ENCODE measurements around the gene AKAP3.

The AKAP3 gene

DNA sequence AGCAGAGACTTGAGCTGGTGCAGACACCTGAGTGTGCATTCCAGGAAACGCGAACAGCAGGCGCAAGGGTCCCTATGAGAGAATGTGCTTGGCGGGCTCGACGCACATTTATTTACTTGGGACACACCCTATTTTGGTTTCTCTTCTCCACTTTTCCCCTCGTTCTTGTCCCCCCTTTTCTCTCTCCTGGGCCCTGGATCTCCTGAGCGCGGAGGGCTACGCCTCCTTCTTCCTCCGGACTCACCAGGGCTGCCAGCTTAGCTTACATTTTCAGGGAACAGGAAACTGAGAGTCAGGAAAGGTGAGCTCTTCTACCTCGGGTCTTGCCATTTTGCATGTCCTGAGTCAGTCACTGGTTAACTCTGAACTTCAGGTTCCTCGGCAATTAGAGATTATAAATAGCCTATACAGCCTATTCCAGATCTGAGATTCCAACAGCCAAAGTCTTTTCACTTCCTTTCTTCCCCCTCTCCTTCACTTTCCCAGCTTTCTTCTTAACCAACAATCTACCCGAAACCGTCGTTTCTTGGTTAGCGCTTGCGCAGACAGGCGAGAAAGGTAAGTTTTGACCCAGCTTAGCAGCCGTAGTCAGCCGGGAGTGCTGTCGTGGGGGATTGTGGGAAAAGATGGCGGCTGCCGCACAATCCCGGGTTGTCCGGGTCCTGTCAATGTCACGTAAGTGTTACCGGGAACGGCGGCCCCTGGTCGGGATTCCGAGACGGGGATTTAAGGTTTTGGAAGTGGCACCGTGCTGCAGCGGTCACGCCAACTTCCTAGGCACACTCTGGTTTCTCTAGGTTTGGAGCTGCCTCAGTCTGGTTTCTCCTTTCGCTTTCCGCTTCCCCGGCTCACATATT is at the start of gene AKAP3, which contains the start of gene NDUFA9:
AKAP3 (minus strand) TSS at position 551 of the 857 bp plus-strand sequence. CDS start 10,855 bp downstream, outside the sequence.
NDUFA9 (plus strand) TSS at position 614 of the 857 bp plus-strand sequence; CDS start at position 627, 13 bp downstream.
- DNase-seq: peak; percentile 43

DNA sequence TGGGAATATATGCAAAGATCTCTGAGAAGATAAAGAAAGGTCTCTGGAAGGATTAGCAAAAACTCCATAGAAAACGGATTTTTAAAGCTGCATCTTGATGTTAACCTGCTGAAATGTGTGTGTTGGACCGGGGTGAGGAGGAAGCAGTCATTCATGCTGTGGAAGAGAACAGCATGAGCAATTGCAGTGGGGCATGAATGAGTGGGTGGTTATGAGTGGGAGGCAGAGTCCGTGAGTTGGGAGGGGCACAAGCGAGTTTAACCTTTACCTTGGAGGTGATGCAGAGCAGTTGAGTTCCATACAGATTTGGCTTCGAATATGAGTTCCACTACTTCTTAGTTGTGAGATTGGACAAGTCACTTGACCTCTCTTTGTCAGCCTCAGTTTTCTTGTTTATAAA is 41.9 kb upstream of the AKAP3 start:
- no peak for DNase-seq

DNA sequence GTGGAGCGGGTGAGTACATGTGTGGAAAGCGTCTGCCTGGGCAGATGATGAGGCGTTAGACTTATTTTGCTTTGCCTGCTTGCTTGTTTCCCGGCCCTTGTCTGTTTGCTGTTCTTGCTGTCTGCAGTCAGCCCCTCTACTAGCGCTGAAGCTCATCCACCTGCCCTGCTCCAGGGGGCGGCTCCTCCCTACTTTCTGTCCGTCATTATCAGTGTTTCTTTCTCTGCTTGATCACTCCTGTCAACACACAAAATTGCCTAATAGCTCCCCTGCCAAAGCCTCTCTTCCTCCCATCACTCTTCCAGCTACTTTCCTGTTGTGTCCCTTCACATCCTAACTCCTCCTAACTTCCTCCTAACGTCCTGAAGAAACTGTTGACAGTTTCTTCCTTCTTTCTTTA is 36.5 kb upstream of the AKAP3 start:
- no peak for DNase-seq

DNA sequence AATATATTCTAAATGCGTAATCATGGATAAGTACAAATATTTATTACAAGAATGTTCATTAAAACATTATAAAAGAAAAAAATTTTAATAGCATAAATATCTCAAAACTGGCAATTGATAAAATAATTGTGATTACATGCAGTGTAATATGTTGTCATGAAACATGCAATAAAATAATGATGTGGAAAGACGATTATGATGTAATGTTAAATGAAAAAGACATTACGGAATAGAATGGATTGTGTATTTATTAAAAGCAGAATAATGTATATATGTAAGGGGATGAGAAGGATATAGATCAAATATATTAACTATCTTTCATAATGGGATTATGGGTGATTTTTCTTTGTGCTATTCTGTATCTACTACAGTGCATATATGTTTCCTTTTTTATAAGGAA is 32.9 kb upstream of the AKAP3 start:
- no peak for DNase-seq

DNA sequence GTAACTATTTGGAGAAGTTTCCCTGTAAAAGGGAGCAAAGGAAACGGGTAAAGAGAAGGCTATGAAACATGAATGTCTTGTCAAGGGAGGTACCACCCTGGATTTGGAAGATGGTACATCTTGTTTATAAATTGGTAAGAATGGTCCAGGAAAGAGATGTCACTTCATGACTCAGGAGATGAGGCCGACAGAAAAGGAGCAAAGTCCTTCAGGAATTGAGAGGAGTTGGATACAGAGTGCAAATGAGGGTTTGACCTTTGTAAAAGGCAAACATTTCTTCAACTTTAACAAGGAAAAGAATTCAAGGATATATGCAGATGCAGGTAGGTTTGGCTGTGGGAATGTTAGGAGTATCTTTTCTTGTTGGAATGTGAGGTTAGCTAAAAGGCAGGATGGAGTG is 30.9 kb upstream of the AKAP3 start:
- DNase-seq: no peak

DNA sequence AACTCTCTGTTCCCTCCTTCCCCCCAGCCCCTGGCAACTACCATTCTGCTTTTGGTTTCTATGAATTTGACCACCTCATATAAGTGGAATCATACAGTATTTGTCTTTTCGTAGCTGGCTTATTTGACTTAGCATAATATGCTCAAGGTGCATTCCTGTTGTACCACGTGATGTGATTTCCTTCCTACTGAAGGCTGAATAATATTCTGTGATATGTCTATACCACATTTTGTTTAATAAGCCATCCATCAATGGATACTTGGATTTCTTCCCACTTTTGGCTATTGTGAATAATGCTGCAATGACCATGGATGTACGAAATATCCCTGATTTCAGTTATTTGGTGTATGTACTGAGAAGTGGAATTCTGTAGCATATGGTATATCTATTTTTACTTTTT is 16.4 kb upstream of the AKAP3 start:
- no peak for DNase-seq

DNA sequence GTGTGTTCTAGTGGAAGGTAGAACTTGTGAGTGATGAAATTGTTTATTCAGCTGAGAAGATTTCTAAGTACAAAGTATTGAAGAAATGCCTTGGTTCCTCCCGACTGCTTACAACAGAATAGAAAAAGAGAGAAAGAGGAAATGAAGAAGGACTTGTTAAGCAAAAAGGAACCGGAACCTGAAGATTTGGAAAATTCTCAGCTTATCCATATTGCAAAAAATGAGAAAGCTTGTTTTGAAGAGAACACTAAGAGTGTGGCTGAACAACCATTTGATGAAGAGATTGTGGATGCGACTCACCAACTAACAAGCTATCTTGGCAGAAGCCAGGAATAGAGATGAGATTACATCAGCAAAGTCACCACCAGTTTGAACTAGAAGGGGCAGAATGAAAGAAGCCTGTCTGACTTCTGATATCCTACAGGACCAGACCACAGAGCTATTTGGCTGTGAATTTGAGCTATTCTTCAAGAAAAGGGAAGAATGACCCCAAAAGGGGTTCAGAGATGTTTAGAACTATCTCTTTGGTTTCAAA is 15.2 kb upstream of the AKAP3 start:
- DNase-seq: no peak

DNA sequence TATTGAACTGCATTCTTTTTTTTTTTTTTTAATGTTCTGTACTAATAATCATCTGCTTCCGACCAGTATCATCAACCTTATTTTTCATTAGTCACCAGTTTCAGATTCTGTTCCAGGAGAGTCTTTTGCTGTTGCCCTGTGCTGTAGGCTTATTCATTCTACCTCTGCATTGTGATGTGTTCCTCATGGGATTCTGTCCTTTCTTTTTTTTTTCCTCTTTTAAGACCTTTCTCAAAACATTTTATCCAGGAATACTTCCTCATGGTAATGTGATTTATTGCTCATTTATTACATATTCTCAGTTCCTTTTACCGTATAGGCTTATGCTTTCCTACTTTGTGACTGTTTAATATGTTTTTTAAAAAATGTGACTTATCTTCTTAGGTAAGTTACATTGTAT is 4.8 kb upstream of the AKAP3 start:
- no peak for DNase-seq

DNA sequence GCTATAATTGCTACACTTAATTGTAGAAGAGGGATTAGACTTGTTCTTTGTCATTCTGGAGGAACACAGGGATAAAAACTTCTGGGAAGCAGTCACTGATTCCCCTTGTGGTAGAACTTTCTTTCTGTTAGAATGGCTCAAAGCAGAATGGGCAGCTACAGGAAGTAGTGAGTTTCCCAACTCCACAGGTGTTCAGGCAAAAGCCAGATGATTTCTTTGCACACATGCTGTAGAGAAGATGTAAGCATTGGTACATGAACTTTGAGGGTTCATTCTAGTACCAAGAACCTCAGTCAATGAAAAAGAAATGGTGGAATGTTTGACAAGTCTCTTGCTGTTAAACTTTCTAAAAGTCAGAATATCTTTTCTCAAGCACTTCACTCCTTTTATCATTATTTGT is 4.4 kb upstream of the AKAP3 start:
- no peak for DNase-seq

DNA sequence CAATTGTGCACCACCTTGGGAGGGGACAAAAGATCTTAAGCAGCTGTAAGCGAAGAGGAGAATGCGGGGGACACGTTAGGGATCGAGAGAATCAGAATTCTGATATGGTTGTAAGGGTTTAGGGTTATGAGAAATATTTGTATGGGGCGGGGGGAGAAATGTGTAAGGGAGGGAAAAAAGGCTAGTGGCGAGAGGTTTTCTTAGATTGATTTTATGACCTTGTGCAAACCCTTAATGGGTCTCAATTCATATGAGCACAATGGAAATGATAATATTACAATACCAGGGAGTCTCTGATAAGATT is 459 bp upstream of the AKAP3 start:
- DNase-seq: no peak

DNA sequence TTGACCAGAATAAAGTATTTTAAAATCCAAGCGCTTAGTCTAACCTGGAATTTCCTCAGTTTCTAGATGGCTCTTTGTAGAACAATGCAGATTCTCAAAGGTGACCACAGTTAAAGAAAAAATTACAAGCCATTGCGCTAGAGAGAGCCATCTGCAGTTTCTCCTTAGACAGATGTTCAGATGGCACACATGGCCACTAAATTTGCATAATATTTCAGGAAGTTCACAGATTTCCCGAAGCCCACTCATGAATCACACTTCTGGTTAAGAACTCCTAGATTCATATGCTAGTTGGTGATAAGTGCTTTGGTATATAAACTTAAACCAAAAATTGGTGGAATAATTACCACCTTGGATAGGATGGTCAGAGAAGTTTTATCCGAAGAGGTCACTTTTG is 749 bp downstream of the AKAP3 start:
- DNase-seq: no peak

DNA sequence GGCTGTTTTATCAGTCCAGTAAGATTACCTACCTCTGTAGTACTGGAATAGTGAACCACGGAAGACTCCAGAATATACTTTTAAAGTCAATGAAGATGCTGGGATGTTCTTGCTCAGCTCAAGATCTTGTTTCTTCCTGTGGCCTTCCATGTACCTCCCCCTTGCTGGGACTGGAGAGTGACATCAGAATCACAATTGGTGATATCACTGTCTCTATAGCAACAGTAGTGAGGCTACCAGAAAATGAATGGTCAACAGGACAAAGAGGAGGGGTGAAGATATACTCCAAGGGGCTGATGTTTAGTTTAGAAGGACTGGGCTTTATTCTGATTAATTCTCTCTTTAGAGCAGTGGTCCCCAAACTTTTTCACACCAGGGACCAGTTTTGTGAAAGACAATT is 3.8 kb downstream of the AKAP3 start:
- DNase-seq: no peak

DNA sequence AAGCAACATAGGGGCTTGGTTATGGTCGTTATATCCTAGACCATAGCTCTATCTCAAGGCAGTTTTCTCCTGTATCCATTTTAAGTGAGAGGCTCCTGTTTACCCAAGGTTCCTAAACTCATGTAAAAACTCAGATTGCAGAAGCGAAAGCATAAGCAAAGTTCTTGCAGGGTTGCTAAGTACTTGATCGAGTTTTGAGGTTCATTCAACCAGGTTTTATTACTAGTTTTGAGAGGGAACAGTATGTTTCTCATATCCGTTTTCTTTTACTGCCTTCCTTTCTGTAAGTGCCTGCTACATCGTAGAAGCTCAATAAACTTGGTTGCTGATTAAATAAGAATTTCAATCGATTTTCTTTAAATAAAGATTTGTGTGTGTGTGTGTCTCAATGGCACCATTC is 5.1 kb downstream of the AKAP3 start:
- DNase-seq: no peak

DNA sequence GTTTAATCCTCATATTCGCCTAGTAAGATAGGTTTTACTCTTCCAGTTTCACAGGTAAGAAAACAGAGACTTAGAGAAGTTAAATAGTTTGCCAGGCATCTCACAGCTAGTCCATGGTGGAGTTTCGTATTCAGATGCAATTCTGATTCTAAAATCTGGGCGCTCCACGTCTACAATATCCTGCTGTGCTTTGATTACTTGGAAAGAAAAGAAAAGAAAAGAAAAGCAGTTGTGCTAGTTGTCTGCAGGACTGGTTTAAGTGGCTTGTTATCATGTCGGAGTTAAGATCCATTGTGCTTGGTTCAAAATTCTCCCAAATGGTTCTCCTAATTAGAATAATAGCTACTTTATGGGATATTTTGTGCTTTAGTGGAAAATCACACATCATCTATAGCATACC is 18.6 kb downstream of the AKAP3 start:
- DNase-seq: no peak

DNA sequence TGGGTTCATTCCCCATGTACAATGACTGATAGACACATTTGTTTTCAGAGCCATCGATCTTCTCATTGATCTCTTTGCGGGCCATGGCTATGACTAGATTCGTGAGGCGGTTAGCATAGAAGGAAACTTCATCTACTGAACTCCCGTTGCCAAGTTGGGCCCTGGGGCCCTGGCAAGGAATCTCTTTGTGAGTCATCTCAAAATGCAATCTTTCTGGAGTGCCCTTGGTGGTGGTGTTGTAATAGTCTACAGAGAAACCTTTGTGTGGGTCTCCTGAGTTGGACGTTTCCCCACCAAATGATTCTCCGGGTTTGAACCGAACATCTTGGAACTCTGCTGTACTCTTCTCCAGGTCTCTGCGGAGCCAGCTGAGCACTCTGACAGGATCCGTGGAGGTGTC is 20.4 kb downstream of the AKAP3 start:
- no peak for DNase-seq

DNA sequence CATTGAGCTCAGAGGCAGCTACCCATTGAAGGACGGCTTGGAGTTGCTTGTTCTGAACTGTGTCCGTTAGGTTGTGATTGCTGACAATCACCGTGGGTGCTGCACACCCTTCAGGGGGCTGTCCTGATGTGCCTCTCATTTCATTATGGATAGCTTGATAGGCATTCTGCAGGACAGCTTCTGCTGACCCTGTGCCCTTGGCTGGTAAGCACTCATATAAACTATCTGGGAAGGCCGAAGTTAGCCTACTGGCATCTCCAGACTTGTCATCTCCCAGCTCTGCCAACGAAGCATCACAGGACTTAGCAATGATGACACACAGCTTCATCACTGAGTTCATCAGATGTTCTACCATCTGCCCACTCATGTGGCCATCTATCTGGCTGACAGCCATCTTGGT is 22.3 kb downstream of the AKAP3 start:
- DNase-seq: no peak

DNA sequence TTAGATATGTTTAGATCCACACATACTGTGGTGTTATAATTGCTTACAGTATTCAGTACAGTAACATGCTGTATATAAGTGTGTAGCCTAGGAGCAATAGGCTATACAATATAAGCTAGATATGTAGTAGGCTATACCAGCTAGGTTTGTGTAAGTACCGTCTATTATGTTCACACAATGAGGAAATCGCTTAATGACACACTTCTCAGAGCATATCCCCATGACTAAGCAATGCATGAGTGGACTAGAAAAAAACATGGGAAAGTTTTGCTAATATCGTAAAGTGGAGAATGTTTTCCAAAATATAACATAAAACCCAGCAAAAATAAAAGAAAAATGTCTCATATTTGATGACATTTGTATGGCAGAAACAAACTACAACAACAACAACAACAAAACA is 27.3 kb downstream of the AKAP3 start:
- DNase-seq: no peak

DNA sequence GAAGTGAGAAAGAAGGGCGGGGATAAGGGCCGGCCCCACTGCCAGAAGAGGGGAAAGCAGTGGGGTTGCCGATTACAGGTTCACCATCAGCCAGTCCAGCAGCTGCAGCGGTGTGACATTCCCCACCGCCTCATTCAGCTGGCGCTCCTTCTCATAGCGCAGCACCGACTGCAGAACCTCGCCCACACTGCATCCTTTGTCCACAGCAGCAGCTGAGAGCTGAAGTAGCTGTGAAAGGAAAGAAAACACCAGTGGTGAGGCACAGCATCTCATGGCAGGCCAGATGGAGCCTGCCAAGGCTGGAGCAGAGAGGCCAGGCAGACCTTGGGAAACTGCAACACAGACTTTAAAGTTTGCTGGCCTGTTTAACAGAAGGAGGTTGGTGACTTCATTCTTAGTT is 33.2 kb downstream of the AKAP3 start:
- DNase-seq: no peak

DNA sequence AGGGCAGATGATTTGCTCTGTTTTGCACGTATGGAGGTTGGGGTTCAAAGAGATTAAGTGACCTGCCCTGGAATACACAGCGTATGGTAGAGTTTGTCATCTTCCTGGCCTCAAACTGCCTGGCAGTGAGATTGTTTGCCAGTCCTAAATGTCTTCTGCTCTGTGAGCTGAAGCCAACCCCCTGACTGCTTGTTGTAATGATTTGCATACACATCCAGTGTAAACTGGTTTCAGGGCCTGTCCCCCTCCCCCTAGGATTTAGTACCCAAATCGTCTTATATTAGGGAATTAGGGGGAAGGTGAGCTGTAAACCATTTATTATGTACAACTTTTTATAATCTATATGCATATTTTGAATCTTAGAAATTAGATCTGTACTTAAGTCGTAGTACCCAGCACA is 38.4 kb downstream of the AKAP3 start:
- DNase-seq: no peak

DNA sequence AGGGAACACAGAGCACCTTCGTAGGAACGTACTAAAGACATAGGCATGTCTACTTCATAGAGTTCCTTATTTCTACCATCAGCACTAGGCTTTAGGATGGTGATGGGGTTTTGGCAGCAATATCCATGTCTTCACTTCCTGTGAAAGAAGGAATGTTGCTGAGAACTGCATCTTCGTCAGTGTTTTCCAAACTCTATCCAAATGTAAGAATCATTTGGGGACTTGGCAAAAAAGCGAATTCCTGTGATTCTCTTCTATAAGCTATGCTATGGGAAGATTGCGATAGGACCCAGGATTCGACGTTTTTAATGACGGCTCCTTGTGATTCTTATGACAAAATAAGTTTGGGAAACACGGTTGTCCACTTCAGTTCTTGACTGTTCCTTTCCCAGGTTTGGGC is 39.8 kb downstream of the AKAP3 start:
- no peak for DNase-seq

DNA sequence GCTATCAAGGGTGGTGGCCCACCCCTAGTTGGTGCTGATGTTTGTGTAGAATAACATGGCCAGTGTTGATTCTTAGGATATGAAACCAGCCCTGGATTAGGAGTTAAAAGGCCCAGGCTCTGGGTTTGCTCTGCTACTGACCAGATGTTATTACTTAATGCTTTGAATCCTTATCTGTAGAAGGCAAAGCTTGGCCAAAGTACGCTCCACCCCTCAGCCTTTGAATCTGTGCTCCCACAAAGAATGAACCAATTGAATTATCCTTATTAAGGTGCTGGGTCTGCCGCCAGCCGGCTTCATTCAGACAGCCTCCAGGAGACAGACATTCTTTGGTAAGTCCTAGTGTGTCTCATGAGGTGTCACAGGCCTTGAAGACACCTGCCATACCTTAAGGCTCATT is 41.8 kb downstream of the AKAP3 start:
- no peak for DNase-seq

DNA sequence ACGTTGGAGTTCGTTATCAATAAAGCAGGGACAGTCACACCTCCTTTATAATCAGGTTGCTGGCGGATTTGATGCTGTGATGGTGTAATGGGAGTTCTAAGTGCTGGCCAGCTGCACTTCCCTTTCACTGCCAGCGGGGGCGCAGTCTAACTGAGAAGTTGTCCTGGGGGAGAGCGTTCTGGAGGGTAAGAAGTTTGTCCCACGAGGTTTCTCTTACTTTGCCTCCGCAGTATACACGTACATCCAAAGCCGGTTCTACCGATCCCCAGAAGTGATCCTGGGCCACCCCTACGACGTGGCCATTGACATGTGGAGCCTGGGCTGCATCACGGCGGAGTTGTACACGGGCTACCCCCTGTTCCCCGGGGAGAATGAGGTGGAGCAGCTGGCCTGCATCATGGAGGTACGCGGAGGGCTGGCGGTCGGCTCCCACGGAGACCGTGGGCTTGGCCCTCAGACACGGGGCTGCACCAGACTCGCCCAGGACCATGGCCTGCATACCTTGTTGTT is 44.1 kb downstream of the AKAP3 start:
- no peak for DNase-seq

DNA sequence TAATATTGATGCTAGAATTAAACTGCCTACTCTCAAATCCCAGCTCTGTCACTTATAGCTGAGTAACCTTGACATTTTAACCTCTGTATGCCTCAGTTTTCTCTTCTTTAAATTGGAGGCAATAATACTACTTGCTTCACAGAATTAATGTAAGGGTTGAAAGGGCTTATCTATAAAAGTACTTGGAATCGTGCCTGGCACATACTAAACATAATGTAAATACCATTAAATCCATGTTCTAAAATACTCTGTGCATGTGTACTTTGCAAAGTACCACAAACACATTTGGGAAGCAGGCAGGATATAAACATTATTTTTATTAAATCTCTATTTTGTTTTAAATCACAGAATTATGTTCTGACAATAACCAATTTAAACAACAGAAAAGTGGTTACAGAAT is 44.9 kb downstream of the AKAP3 start:
- DNase-seq: no peak

DNA sequence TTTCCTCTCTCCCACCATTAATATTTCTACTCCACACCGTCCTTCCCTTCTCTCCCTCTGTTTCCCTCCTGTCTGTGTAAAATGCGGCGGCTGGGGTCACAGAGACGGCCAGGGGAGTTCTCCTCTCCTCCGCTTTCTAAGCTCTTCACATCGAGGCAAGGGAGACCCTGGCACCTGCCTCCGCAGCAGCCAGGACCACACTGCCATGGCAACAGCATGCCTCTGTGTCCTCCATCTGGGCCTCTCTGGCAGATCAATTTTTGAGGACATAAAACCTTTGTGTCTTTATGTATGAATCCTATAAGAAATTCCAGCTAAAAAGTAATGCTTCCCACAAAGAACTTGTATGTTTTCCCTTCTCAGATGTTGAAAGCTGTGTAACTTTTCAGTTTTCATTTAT is 45.4 kb downstream of the AKAP3 start:
- DNase-seq: no peak

DNA sequence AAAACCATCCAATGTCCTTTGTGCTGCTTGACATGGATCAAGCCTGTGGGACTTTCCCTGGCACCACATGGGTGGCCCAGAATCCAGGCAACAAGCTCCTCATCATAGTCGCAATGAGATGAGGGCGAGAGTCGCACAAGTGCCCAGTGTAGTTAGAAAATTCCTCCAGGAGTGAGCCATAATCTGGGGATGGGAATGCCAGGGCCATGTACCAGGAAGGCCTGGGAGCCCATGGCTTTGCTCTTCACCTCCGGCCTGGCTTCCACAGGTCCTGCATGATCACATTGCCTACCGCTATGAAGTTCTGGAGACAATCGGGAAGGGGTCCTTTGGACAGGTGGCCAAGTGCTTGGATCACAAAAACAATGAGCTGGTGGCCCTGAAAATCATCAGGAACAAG is 53.0 kb downstream of the AKAP3 start:
- no peak for DNase-seq
